ENCODE results near the gene NAPEPLD.
"Not testable (repeated sequence)": the region's sequence is repeated elsewhere in the genome, so short reads cannot be mapped to it uniquely, and the experiment has no call there.

Gene NAPEPLD

DNA sequence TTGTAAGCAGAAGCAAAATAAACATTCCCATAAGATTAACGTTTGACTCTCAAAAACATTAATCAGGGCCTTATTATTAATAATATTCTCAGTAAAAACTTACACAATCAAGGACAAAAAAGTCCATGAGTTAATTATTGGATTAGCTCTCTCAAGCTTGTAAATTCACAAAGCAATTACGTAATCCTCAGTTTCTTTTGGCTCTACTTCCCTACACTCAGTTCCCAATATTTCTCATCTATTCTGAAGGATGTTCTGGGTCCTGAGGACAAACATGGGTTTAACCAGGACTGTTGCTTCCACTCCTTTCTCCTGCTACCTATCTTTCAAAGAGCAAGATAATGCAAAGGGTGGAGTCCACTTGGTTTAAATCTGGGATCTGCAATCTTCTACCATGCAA lies 89.4 kb downstream of the NAPEPLD start:
- no peak for DNase-seq

DNA sequence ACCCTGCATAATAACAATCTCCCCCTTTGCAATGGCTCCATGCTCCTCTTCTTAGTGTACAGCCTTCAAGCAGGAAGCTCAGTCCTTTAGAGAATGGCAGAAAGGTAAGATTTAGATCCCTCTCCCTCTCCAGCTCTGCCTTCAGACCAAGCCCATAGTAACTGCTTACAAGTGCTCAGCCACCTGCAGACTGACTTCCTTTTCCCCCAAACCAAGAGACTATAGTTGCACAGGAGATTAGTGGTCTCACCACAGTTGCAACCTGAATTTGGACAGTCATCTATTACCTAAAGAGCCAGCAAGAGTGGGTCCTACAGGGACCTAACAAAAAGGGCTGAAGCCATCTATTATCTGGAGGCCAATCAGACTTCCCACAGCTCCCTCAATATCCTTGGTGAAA lies 90.8 kb downstream of the NAPEPLD start:
- DNase-seq = no peak

DNA sequence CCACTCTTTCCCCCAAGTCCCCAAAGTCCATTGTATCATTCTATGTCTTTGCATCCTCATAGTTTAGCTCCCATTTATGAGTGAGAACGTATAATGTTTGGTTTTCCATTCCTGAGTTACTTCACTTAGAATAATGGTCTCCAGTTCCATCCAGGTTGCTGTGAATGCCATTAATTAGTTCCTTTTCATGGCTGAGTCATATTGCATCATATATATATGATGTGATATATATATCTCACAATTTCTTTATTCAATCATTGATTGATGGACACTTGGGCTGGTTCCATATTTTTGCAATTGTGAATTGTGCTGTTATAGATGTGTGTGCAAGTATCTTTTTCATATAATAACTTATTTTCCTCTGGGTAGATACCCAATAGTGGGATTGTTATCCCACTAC lies 92.9 kb downstream of the NAPEPLD start:
- not testable (repeated sequence) for DNase-seq

DNA sequence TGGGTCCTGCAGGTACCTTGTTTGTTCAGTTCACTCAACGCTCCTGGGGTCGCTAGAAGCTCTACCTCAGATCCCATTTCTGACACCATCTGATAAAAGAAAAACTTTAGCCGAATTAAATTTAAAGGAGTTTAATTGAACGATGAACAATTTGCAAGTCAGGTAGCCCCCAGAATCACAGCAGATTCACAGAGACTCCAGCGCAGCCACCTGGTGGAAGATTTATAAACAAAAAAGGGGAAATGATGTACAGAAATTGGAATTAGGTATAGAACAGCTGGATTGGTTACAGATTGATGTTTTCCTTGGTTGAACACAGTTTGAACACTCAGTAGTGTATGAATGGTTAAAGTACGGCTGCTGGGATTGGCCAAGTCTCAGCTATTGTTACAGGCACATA lies 97.4 kb downstream of the NAPEPLD start:
- DNase-seq = no peak
